ENCODE results near the gene FXYD1.

FXYD1 gene

DNA sequence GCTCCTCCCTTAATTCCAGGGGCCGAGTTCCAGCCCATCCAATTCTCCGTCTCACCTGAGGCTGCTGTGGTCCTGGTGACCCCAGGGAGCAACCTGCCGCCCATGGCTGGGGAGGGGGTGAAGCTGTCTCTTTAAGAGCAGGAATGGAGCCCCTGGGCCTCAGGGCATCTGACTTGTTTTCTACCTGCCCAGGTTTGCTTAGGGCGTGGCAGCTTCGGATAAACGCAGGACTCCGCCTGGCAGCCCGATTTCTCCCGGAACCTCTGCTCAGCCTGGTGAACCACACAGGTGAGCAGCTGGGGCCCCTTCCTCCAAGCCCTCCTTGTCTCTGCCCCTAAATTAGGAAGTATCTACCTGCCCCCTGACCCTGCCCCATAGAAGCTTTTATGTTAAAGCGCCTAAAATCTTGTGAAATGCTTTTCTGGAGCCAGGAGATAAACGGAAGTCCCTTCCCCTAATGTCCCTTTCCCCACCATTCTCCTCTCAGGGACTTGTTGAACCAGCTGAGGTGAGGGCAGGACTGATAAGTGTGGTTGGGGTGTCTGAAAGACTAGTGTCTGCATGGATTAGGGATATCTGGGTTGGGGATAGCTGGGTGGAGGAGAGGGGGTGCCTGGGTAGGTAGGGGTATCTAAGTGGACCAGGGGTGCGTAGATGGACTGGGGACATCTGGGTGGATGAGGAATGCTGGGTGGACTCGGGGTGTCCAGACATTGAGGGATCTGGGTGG is 22.4 kb upstream of the FXYD1 start:
- H2AFZ ChIP-seq (ENCODE audit: low read length), result no peak overlapping the region
- no peak overlapping the region for H3K4me3 ChIP-seq (ENCODE audit: low read length, poor library complexity, severe bottlenecking)
- no peaks in the 10 kb centered on the region for H3K9me2 ChIP-seq (replicated peaks; ENCODE audit: low read depth, low read length)
- H3K36me3 ChIP-seq (ENCODE audit: insufficient read depth, low read length), result no peaks in the 10 kb centered on the region
- H3K27me3 ChIP-seq (ENCODE audit: insufficient read depth, low read length, poor library complexity, severe bottlenecking), result no peaks in the 10 kb centered on the region
- no peaks in the 10 kb centered on the region for H3K79me2 ChIP-seq (ENCODE audit: insufficient read depth, low read length)
- H3K9me3 ChIP-seq (ENCODE audit: insufficient read depth, low read depth, low read length), result no peaks in the 10 kb centered on the region
- peaks cover 3% of the 10 kb centered on the region for H3K4me1 ChIP-seq (ENCODE audit: insufficient read depth, low read length, poor library complexity, severe bottlenecking)
- H3K4me2 ChIP-seq (ENCODE audit: low read depth, low read length, poor library complexity, severe bottlenecking), result no peak overlapping the region
- TF ChIP-seq EZH2phosphoT487 (IDR thresholded peaks at IDR 0.05; ENCODE audit: borderline replicate concordance), result no peak
- TF ChIP-seq, protein P1, sequence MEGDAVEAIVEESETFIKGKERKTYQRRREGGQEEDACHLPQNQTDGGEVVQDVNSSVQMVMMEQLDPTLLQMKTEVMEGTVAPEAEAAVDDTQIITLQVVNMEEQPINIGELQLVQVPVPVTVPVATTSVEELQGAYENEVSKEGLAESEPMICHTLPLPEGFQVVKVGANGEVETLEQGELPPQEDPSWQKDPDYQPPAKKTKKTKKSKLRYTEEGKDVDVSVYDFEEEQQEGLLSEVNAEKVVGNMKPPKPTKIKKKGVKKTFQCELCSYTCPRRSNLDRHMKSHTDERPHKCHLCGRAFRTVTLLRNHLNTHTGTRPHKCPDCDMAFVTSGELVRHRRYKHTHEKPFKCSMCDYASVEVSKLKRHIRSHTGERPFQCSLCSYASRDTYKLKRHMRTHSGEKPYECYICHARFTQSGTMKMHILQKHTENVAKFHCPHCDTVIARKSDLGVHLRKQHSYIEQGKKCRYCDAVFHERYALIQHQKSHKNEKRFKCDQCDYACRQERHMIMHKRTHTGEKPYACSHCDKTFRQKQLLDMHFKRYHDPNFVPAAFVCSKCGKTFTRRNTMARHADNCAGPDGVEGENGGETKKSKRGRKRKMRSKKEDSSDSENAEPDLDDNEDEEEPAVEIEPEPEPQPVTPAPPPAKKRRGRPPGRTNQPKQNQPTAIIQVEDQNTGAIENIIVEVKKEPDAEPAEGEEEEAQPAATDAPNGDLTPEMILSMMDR (conservative IDR thresholded peaks at IDR 0.05; ENCODE audit: low read length), result no peak
- H3F3A ChIP-seq (ENCODE audit: low read depth), result no peaks in the 10 kb centered on the region
- H3K9ac ChIP-seq (ENCODE audit: low read depth, low read length, poor library complexity, severe bottlenecking), result no peak overlapping the region
- no peaks in the 10 kb centered on the region for H4K20me1 ChIP-seq (ENCODE audit: insufficient read depth, low read length, poor library complexity, severe bottlenecking)

DNA sequence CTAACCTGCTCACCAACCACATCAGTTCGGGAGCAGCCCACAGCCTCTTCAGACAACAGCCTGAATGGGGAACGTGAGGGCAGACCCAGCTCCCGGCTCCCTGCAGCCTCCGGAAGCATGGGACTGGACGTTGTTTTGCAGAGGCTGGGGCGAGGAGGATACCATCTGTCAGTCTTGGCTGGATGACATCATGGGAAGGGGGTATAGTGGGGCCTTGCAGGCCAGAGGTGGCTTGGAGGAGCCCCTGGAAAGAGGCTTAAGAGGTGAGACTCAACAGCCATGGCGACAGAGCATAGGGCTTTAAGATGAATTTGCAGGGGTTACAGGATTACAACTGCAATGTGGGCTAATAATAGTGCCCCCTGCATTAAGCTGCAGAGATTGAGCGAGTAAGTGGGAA is 21.5 kb upstream of the FXYD1 start:
- Histone ChIP-seq H2AFZ (ENCODE audit: low read length) (no peak overlapping the region), H3K79me2 (ENCODE audit: insufficient read depth, low read length) (no peaks in the 10 kb centered on the region), H3K4me2 (ENCODE audit: low read depth, low read length, poor library complexity, severe bottlenecking) (no peak overlapping the region), H3K36me3 (ENCODE audit: insufficient read depth, low read length) (no peaks in the 10 kb centered on the region), H3K9ac (ENCODE audit: low read depth, low read length, poor library complexity, severe bottlenecking) (no peak overlapping the region), H3K4me1 (ENCODE audit: insufficient read depth, low read length, poor library complexity, severe bottlenecking) (peaks cover 3% of the 10 kb centered on the region), H3K27me3 (ENCODE audit: insufficient read depth, low read length, poor library complexity, severe bottlenecking) (no peaks in the 10 kb centered on the region), H3K9me3 (ENCODE audit: insufficient read depth, low read depth, low read length) (no peaks in the 10 kb centered on the region), H3K4me3 (ENCODE audit: low read length, poor library complexity, severe bottlenecking) (no peak overlapping the region), H3K9me2 (replicated peaks; ENCODE audit: low read depth, low read length) (no peaks in the 10 kb centered on the region), H4K20me1 (ENCODE audit: insufficient read depth, low read length, poor library complexity, severe bottlenecking) (no peaks in the 10 kb centered on the region), H3F3A (ENCODE audit: low read depth) (no peaks in the 10 kb centered on the region)
- TF ChIP-seq EZH2phosphoT487 (IDR thresholded peaks at IDR 0.05; ENCODE audit: borderline replicate concordance), result no peak
- TF ChIP-seq, protein P1 (conservative IDR thresholded peaks at IDR 0.05; ENCODE audit: low read length), result no peak

DNA sequence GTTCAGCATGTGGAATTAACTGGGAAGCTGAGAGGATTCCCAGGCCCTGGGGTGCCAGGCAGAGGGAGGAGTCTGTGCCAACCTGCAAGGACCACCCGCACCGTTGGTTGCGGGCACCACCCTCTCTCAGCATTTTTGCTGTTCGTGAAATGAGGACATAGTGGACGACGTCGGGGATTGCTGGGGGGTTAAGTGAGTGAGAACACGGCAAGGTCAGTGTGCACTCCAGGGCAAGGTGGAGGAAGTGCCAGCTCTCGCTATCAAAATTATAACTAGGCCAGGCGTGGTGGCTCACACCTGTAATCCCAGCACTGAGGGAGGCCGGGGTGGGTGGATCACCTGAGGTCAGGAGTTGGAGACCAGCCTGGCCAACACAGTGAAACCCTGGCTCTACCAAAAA is 20.8 kb upstream of the FXYD1 start:
- no peaks in the 10 kb centered on the region for H3K27me3 ChIP-seq (ENCODE audit: insufficient read depth, low read length, poor library complexity, severe bottlenecking)
- no peak overlapping the region for H2AFZ ChIP-seq (ENCODE audit: low read length)
- no peaks in the 10 kb centered on the region for H3K79me2 ChIP-seq (ENCODE audit: insufficient read depth, low read length)
- H3K9me2 ChIP-seq (replicated peaks; ENCODE audit: low read depth, low read length), result no peaks in the 10 kb centered on the region
- H3K4me2 ChIP-seq (ENCODE audit: low read depth, low read length, poor library complexity, severe bottlenecking), result no peak overlapping the region
- no peaks in the 10 kb centered on the region for H3F3A ChIP-seq (ENCODE audit: low read depth)
- peaks cover 3% of the 10 kb centered on the region for H3K4me1 ChIP-seq (ENCODE audit: insufficient read depth, low read length, poor library complexity, severe bottlenecking)
- no peak overlapping the region for H3K9ac ChIP-seq (ENCODE audit: low read depth, low read length, poor library complexity, severe bottlenecking)
- no peaks in the 10 kb centered on the region for H4K20me1 ChIP-seq (ENCODE audit: insufficient read depth, low read length, poor library complexity, severe bottlenecking)
- no peak overlapping the region for H3K4me3 ChIP-seq (ENCODE audit: low read length, poor library complexity, severe bottlenecking)
- no peaks in the 10 kb centered on the region for H3K9me3 ChIP-seq (ENCODE audit: insufficient read depth, low read depth, low read length)
- TF ChIP-seq, protein P1 (conservative IDR thresholded peaks at IDR 0.05; ENCODE audit: low read length), result no peak
- no peak for TF ChIP-seq EZH2phosphoT487 (IDR thresholded peaks at IDR 0.05; ENCODE audit: borderline replicate concordance)
- H3K36me3 ChIP-seq (ENCODE audit: insufficient read depth, low read length), result no peaks in the 10 kb centered on the region
